T-helper 2 cell treated with Interferon-gamma antibody and Interleukin-4, amounts not matched to agents 5 μg/mL and 100 μg/mL, for 36 hours (primary cell): Measurements from ENCODE around the gene WDR11.

ENCODE experiments used
- DNase-seq: peaks from one replicate; pipeline ENCODE4 v3.0.0; 2021; ENCODE audit warnings: low spot score
- H3K27ac Mint-ChIP-seq: one replicate; pipeline ENCODE4 v1.8.0; 2021; ENCODE audit warnings: mild to moderate bottlenecking, mixed read lengths
- H3K27me3 Mint-ChIP-seq: one replicate; pipeline ENCODE4 v1.8.0; 2021; ENCODE audit warnings: low read depth, mixed read lengths
- H3K36me3 Mint-ChIP-seq: one replicate; pipeline ENCODE4 v1.8.0; 2021; ENCODE audit warnings: low read depth, mixed read lengths
- H3K4me1 Mint-ChIP-seq: one replicate; pipeline ENCODE4 v1.8.0; 2021; ENCODE audit warnings: low read depth, mixed read lengths
- H3K4me3 Mint-ChIP-seq: one replicate; pipeline ENCODE4 v1.8.0; 2022; ENCODE audit warnings: mild to moderate bottlenecking, moderate library complexity, mixed read lengths
- H3K9me3 Mint-ChIP-seq: one replicate; pipeline ENCODE4 v1.8.0; 2021; ENCODE audit warnings: mixed read lengths

WDR11 gene

DNA sequence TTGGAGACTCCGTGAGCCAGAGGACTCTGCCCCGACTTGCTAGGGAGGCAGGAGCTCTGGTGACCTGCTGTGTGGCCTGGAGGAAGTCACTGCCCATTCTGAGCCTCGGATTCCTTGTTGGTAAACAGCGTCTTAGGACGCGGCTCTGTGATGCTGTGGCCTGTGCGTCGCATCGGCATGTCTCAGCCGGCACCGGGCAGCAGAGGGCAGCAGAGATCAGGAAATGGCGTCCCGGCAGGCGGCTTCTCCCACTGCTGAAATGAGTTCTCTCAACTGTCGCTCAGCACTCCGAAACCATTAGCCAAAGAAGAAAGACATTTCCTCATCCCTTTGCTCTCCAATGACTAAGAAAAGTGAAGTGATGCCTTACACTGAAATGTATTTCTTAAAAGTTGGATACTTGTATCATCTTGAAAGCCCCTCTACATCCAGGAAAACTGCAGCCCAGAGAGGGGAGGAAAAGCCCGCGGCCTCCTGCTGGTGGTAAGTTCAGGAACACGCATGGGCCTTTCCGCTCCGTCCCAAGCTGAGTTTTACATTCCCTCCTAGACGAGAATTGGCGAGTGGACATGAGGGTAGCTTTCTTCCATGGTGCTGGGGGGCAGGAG, 91.7 kb downstream of the WDR11 start:
- no peak overlapping the region for H3K27ac Mint-ChIP-seq
- peaks cover 4% of the 10 kb centered on the region for H3K27me3 Mint-ChIP-seq
- H3K9me3 Mint-ChIP-seq = no peaks in the 10 kb centered on the region
- no peaks in the 10 kb centered on the region for H3K36me3 Mint-ChIP-seq
- peaks cover 10% of the 10 kb centered on the region for H3K4me1 Mint-ChIP-seq
- no peak overlapping the region for H3K4me3 Mint-ChIP-seq
- DNase-seq = peak; percentile 66

GRCh38 chr10:120943542-120943941, 92.4 kb downstream of the WDR11 start:
- peaks cover 10% of the 10 kb centered on the region for H3K4me1 Mint-ChIP-seq
- H3K4me3 Mint-ChIP-seq = no peak overlapping the region
- H3K9me3 Mint-ChIP-seq = no peaks in the 10 kb centered on the region
- no peaks in the 10 kb centered on the region for H3K36me3 Mint-ChIP-seq
- peaks cover 5% of the 10 kb centered on the region for H3K27me3 Mint-ChIP-seq
- no peak for DNase-seq
- H3K27ac Mint-ChIP-seq = no peak overlapping the region

DNA sequence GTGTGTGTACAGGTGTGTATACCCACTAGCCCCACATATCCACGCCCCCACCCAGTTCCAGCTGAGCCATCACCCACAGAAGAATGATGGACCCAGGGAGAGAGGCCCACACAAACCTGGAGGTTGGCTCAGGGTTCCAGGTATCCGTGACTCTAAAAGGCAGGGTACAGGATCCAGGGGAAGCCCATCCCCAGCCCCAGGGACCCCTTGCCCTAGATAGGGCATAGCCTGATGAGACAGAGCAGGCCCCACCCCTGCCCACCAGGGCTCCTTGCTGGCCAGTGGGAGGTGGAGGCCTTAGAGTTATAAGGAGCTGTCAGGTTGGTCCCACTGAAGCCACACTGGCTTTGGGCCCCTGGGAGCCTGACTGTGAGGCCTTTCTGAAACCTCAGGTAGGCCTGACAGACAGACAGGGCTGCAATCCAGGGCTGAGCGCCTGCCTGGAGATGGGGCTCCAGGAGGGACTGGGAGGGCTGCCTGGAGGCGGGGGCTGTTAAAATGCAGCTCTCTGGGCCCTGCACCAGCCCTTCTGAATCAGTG, 93.5 kb downstream of the WDR11 start:
- Mint-ChIP-seq H3K36me3 (no peaks in the 10 kb centered on the region), H3K27ac (no peak overlapping the region), H3K4me1 (peaks cover 12% of the 10 kb centered on the region), H3K4me3 (no peak overlapping the region), H3K9me3 (no peaks in the 10 kb centered on the region), H3K27me3 (peaks cover 11% of the 10 kb centered on the region)
- DNase-seq = no peak

GRCh38 chr10:120945182-120945581, 94.0 kb downstream of the WDR11 start:
- H3K4me3 Mint-ChIP-seq = no peak overlapping the region
- H3K36me3 Mint-ChIP-seq = no peaks in the 10 kb centered on the region
- DNase-seq = no peak
- no peak overlapping the region for H3K27ac Mint-ChIP-seq
- peaks cover 16% of the 10 kb centered on the region for H3K27me3 Mint-ChIP-seq
- H3K9me3 Mint-ChIP-seq = no peaks in the 10 kb centered on the region
- peaks cover 12% of the 10 kb centered on the region for H3K4me1 Mint-ChIP-seq

DNA sequence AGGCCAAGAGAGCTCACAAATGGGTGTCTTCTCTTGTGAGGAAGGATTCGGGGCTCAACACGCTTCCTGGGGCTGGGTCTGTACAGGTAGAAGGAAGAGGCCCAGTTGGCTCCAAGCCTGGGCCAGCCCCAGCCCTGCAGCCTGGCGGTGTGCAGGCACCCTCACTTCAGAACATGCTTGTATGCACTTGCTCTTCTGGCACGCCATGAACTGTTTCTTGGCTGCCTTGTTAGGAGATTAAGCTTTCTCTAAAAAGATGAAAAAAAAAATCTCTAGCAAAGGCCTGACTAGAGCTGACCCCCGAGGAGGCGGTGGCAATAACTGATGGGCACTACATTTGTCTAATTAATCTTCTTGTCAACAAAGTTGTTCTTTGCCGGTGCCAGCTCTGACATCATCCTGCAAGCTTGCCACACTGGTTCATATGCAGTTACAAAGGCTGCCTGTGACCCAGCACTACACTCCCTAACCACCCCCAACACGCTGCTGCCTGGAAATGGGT, 94.7 kb downstream of the WDR11 start:
- no peak overlapping the region for H3K4me3 Mint-ChIP-seq
- DNase-seq = no peak
- peaks cover 20% of the 10 kb centered on the region for H3K27me3 Mint-ChIP-seq
- no peaks in the 10 kb centered on the region for H3K9me3 Mint-ChIP-seq
- no peaks in the 10 kb centered on the region for H3K36me3 Mint-ChIP-seq
- H3K27ac Mint-ChIP-seq = no peak overlapping the region
- peaks cover 12% of the 10 kb centered on the region for H3K4me1 Mint-ChIP-seq

DNA sequence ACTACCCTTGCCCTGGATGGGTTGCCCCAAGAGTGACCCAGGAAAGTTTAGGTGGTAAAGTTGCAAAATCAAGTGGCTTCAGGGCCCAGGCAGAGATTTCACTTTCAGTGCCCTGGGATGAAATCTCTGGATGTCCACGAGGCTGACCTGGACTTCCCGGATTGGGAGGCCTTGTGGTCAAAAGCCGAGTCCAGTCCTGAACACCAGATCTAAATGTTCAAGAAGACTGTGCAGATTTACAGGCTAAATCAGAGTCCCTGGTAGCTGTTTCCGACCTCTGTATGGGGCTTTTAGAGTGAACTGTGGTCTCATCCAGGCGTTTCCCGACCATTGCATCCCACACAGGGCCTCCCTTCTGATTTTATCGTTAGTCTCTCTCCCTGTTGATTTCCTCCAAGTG, 95.3 kb downstream of the WDR11 start:
- H3K4me3 Mint-ChIP-seq = no peak overlapping the region
- no peaks in the 10 kb centered on the region for H3K9me3 Mint-ChIP-seq
- no peaks in the 10 kb centered on the region for H3K36me3 Mint-ChIP-seq
- H3K4me1 Mint-ChIP-seq = peaks cover 12% of the 10 kb centered on the region
- DNase-seq = no peak
- peaks cover 26% of the 10 kb centered on the region for H3K27me3 Mint-ChIP-seq
- no peak overlapping the region for H3K27ac Mint-ChIP-seq

- Mint-ChIP-seq H3K27ac (no peak overlapping the region), H3K4me1 (peaks cover 6% of the 10 kb centered on the region), H3K9me3 (no peaks in the 10 kb centered on the region), H3K27me3 (peaks cover 32% of the 10 kb centered on the region), H3K36me3 (no peaks in the 10 kb centered on the region), H3K4me3 (peak overlapping the region; percentile 38)
- DNase-seq = peak; percentile 63
Observed at GRCh38 chr10:120948889-120949608, 97.9 kb downstream of the WDR11 start.

DNA sequence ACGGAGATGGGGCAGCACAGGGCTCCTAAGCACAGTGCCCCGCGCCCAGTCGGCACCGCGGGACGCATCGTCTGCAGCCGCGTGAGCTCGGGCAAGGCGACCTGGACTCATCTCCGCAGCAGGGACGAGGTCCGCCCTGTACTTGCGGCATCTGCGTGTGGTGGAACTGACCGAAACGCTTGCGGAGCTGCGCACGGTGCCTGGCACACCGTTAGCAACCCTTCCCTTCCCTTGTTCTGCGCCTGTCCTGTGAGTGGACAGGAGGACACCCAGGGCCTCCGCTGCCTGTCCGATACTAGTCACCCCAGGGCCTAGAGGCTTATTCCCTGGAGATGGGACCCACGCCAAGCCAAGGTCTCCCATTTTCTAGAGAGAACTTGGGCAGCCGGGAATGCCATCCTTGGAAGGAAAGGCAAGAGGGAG, 98.5 kb downstream of the WDR11 start:
- no peak for DNase-seq
- H3K4me3 Mint-ChIP-seq = peak overlapping the region; percentile 38
- peaks cover 32% of the 10 kb centered on the region for H3K27me3 Mint-ChIP-seq
- H3K36me3 Mint-ChIP-seq = no peaks in the 10 kb centered on the region
- no peaks in the 10 kb centered on the region for H3K9me3 Mint-ChIP-seq
- no peak overlapping the region for H3K27ac Mint-ChIP-seq
- peaks cover 6% of the 10 kb centered on the region for H3K4me1 Mint-ChIP-seq

- Mint-ChIP-seq H3K9me3 (no peaks in the 10 kb centered on the region), H3K27me3 (peaks cover 32% of the 10 kb centered on the region), H3K36me3 (no peaks in the 10 kb centered on the region), H3K4me3 (no peak overlapping the region), H3K4me1 (peaks cover 5% of the 10 kb centered on the region), H3K27ac (no peak overlapping the region)
- no peak for DNase-seq
Observed at GRCh38 chr10:120950051-120950561, 98.9 kb downstream of the WDR11 start.

- H3K9me3 Mint-ChIP-seq = no peaks in the 10 kb centered on the region
- DNase-seq = no peak
- peaks cover 32% of the 10 kb centered on the region for H3K27me3 Mint-ChIP-seq
- no peaks in the 10 kb centered on the region for H3K36me3 Mint-ChIP-seq
- H3K4me3 Mint-ChIP-seq = no peak overlapping the region
- no peak overlapping the region for H3K27ac Mint-ChIP-seq
- peaks cover 2% of the 10 kb centered on the region for H3K4me1 Mint-ChIP-seq
Observed at GRCh38 chr10:120951288-120951687, 100.1 kb downstream of the WDR11 start.

DNA sequence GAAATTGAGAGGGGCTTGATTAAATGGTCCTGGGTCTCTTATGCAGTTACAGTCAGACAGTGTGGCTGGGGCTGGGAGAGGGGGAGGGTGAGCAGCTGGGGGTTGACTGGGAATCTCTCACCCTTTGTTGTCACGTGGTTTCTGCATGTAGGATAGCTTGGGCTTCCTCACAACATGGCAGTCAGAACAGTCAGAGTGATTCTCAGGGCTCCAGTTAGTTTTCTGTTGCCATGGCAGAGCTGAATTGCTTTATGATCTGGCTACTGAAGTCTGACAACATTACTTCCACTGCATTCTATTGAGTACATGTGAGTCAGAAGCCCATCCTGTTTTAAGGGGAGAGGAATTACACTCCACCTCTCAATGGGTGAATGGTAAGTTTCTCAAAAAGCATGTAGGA, 102.7 kb downstream of the WDR11 start:
- DNase-seq = no peak

More for the DNA sequence above, 102.7 kb downstream of the WDR11 start:
- no peak overlapping the region for H3K4me3 Mint-ChIP-seq
- H3K27ac Mint-ChIP-seq = no peak overlapping the region
- H3K9me3 Mint-ChIP-seq = no peaks in the 10 kb centered on the region
- no peaks in the 10 kb centered on the region for H3K4me1 Mint-ChIP-seq
- peaks cover 28% of the 10 kb centered on the region for H3K27me3 Mint-ChIP-seq
- H3K36me3 Mint-ChIP-seq = no peaks in the 10 kb centered on the region
